A673 (cell line): Measurements from ENCODE around the gene RAB4A. TPM values are rescaled to one million over a fixed set of nuclear protein-coding genes. Genes with fewer than 3 reads are reported as not detected.

Experiments
- BruUV-seq: library from RNA; stranded (reverse); fragments of 400-500 nt; replicated peaks from 2 replicates; lab custom pipeline; 2021; lab: Mats Ljungman, UMichigan
- CTCF ChIA-PET: fragments of 300-600 bp; sonication (Branson Sonifier 250); formaldehyde crosslinking; loops from one replicate; lab custom pipeline; 2022; ENCODE audit warnings: antibody characterized with exemption; lab: Charles Lee
- POLR2A ChIA-PET: fragments of 300-600 bp; sonication (Branson Sonifier 250); formaldehyde crosslinking; loops from one replicate; lab custom pipeline; 2022; ENCODE audit warnings: antibody characterized with exemption; ENCODE audit not compliant: low non-redundant PET; lab: Charles Lee
- DNase-seq: peaks from one replicate; pipeline ENCODE4 v3.0.0-alpha.2; 2015; ENCODE audit warnings: low spot score
- H3K27ac ChIP-seq: fragments of 200-600 bp; sonication (generic); 2 replicates; pipeline ENCODE4 v1.5.1; 2016; ENCODE audit warnings: mixed run types, low read depth, mild to moderate bottlenecking, mixed read lengths, antibody characterized with exemption, low read length; ENCODE audit not compliant: poor library complexity, severe bottlenecking
- H3K27me3 ChIP-seq: fragments of 200-600 bp; sonication (generic); replicated peaks from 2 replicates; pipeline ENCODE4 v1.6.1; 2017; ENCODE audit warnings: mixed run types, low read depth, mild to moderate bottlenecking, mixed read lengths, antibody characterized with exemption, low read length; ENCODE audit not compliant: insufficient read depth, poor library complexity
- H3K36me3 ChIP-seq: fragments of 200-600 bp; sonication (generic); 2 replicates; pipeline ENCODE4 v1.6.1; 2016; ENCODE audit warnings: mixed run types, mild to moderate bottlenecking, mixed read lengths, antibody characterized with exemption, low read length; ENCODE audit not compliant: insufficient read depth, poor library complexity, severe bottlenecking
- H3K4me1 ChIP-seq: fragments of 200-600 bp; sonication (generic); 2 replicates; pipeline ENCODE4 v1.6.1; 2017; ENCODE audit warnings: mixed run types, mild to moderate bottlenecking, mixed read lengths, antibody characterized with exemption, low read length; ENCODE audit not compliant: insufficient read depth, poor library complexity, severe bottlenecking
- H3K4me3 ChIP-seq: fragments of 200-600 bp; sonication (generic); 2 replicates; pipeline ENCODE4 v1.5.1; 2016; ENCODE audit warnings: low read depth, mixed run types, mild to moderate bottlenecking, mixed read lengths, low read length; ENCODE audit not compliant: poor library complexity, severe bottlenecking
- H3K9me3 ChIP-seq: fragments of 200-600 bp; sonication (generic); 2 replicates; pipeline ENCODE4 v1.6.1; 2016; ENCODE audit warnings: mixed run types, low read depth, mild to moderate bottlenecking, mixed read lengths, antibody characterized with exemption, low read length; ENCODE audit not compliant: poor library complexity, severe bottlenecking
- CTCF ChIP-seq: fragments of 300-800, 200-600 bp; sonication (generic); conservative IDR thresholded peaks from 2 replicates; pipeline ENCODE4 v1.5.1; 2017; ENCODE audit warnings: low read depth, mild to moderate bottlenecking, antibody characterized with exemption, low read length, moderate library complexity, mixed read lengths
- EZH2 ChIP-seq: fragments of 200-600 bp; sonication (generic); IDR thresholded peaks from 2 replicates; pipeline ENCODE4 v1.6.1; 2017; ENCODE audit warnings: borderline replicate concordance, low read depth, mild to moderate bottlenecking, mixed read lengths, antibody characterized with exemption, low read length; ENCODE audit not compliant: poor library complexity, severe bottlenecking
- intact Hi-C: fragments of 100-400 bp; cut with micrococcal nuclease; formaldehyde crosslinking; loops from one replicate; pipeline ENCODE4 v1.10.0; 2022; ENCODE audit not compliant: unreplicated experiment
- total RNA-seq: library from RNA; stranded (reverse); gene quantifications from 2 replicates; pipeline ENCODE4 v1.2.3, GENCODE V29; 2021

The RAB4A gene
- total RNA-seq, 1 experiment from 2014 or later: 51.6 TPM

GRCh38 chr1:229231754-229232119, 39.2 kb upstream of the RAB4A start:
- Histone ChIP-seq H3K36me3 (no peaks in the 10 kb centered on the region), H3K4me3 (no peak overlapping the region), H3K27me3 (no peaks in the 10 kb centered on the region), H3K9me3 (no peaks in the 10 kb centered on the region), H3K4me1 (peaks cover 35% of the 10 kb centered on the region), H3K27ac (no peak overlapping the region)
- DNase-seq: peak; percentile 15
- TF ChIP-seq EZH2: no peak
- no peak for TF ChIP-seq CTCF
- CTCF ChIA-PET: no interaction called here
- intact Hi-C loops: no loop called here
- POLR2A ChIA-PET: no interaction called here
- BruUV-seq: no TSS peak

- Histone ChIP-seq H3K27me3 (no peaks in the 10 kb centered on the region), H3K27ac (no peak overlapping the region), H3K4me1 (peaks cover 25% of the 10 kb centered on the region), H3K4me3 (no peak overlapping the region), H3K9me3 (no peaks in the 10 kb centered on the region), H3K36me3 (no peaks in the 10 kb centered on the region)
- intact Hi-C loops: no loop called here
- BruUV-seq: no TSS peak
- DNase-seq: no peak
- TF ChIP-seq CTCF (no peak), EZH2 (no peak)
- POLR2A ChIA-PET: no interaction called here
- CTCF ChIA-PET: no interaction called here
These were observed 35.9 kb upstream of the RAB4A start for GRCh38 chr1:229234870-229235472.

- Histone ChIP-seq H3K27me3 (no peaks in the 10 kb centered on the region), H3K36me3 (no peaks in the 10 kb centered on the region), H3K9me3 (no peaks in the 10 kb centered on the region), H3K4me1 (peaks cover 2% of the 10 kb centered on the region), H3K4me3 (no peak overlapping the region), H3K27ac (no peak overlapping the region)
- BruUV-seq: no TSS peak
- ChIA-PET POLR2A (no interaction called here), CTCF (no interaction called here)
- DNase-seq: no peak
- TF ChIP-seq CTCF: no peak
- TF ChIP-seq EZH2: no peak
- intact Hi-C loops: no loop called here
These were observed 33.6 kb upstream of the RAB4A start for GRCh38 chr1:229237320-229237719.
